ENCODE data around the gene IFI30. TPM values are rescaled to one million over a fixed set of nuclear protein-coding genes. Genes with fewer than 3 reads are reported as not detected.

Gene IFI30
- total RNA-seq, 1 experiment from 2014 or later, result 416 TPM

DNA sequence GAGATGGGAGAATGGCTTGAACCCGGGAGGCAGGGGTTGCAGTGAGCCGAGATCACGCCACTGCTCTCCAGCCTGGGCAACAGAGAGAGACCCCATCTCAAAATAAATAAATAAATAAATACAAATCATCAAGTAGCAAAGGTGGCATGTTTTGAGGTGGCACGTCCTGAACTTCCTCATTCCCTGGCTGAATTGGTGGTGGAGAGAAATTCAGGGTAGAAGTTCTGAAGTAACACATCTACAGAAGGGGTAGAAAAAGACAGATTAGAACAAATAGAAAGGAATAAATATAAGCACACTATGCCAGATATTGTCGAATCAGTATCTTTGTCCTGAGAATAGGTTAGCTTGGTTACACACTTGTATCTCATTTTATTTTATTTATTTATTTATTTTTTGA lies 6.3 kb downstream of the IFI30 start:
- no peaks in the 10 kb centered on the region for H3K9me2 ChIP-seq (replicated peaks; ENCODE audit: insufficient read depth, low read length)
- no peaks in the 10 kb centered on the region for H3K79me2 ChIP-seq (ENCODE audit: low read length)
- H3K27ac ChIP-seq (ENCODE audit: low read length), result no peak overlapping the region
- no peak overlapping the region for H2AFZ ChIP-seq (ENCODE audit: low read length)
- H4K20me1 ChIP-seq (ENCODE audit: insufficient read depth, low read depth, low read length), result no peaks in the 10 kb centered on the region
- no peak overlapping the region for H3K4me3 ChIP-seq (ENCODE audit: low read length)
- H3K9ac ChIP-seq (ENCODE audit: low read length), result no peak overlapping the region
- no peaks in the 10 kb centered on the region for H3K27me3 ChIP-seq (ENCODE audit: low read length)
- no peak for DNase-seq
- no peaks in the 10 kb centered on the region for H3K9me3 ChIP-seq (ENCODE audit: low read length)
- H3K4me1 ChIP-seq (ENCODE audit: low read length), result peaks cover 16% of the 10 kb centered on the region
- H3K4me2 ChIP-seq (ENCODE audit: low read depth, low read length, poor library complexity, severe bottlenecking), result no peak overlapping the region
- no peaks in the 10 kb centered on the region for H3K36me3 ChIP-seq (ENCODE audit: insufficient read depth, low read length)

- no peak overlapping the region for H3K4me3 ChIP-seq (ENCODE audit: low read length)
- H3K4me1 ChIP-seq (ENCODE audit: low read length), result peaks cover 27% of the 10 kb centered on the region
- H3K27me3 ChIP-seq (ENCODE audit: low read length), result no peaks in the 10 kb centered on the region
- no peaks in the 10 kb centered on the region for H4K20me1 ChIP-seq (ENCODE audit: insufficient read depth, low read depth, low read length)
- no peaks in the 10 kb centered on the region for H3K79me2 ChIP-seq (ENCODE audit: low read length)
- no peak for DNase-seq
- H3K9me3 ChIP-seq (ENCODE audit: low read length), result no peaks in the 10 kb centered on the region
- H3K4me2 ChIP-seq (ENCODE audit: low read depth, low read length, poor library complexity, severe bottlenecking), result no peak overlapping the region
- H2AFZ ChIP-seq (ENCODE audit: low read length), result no peak overlapping the region
- no peaks in the 10 kb centered on the region for H3K9me2 ChIP-seq (replicated peaks; ENCODE audit: insufficient read depth, low read length)
- H3K9ac ChIP-seq (ENCODE audit: low read length), result no peak overlapping the region
- no peaks in the 10 kb centered on the region for H3K36me3 ChIP-seq (ENCODE audit: insufficient read depth, low read length)
- no peak overlapping the region for H3K27ac ChIP-seq (ENCODE audit: low read length)
Measured at GRCh38 chr19:18183529-18183928, 9.9 kb downstream of the IFI30 start.

GRCh38 chr19:18185538-18185937 lies 11.9 kb downstream of the IFI30 start:
- H3K79me2 ChIP-seq (ENCODE audit: low read length), result no peaks in the 10 kb centered on the region
- H3K36me3 ChIP-seq (ENCODE audit: insufficient read depth, low read length), result no peaks in the 10 kb centered on the region
- H2AFZ ChIP-seq (ENCODE audit: low read length), result no peak overlapping the region
- H3K9me2 ChIP-seq (replicated peaks; ENCODE audit: insufficient read depth, low read length), result no peaks in the 10 kb centered on the region
- H3K4me3 ChIP-seq (ENCODE audit: low read length), result no peak overlapping the region
- no peaks in the 10 kb centered on the region for H3K27me3 ChIP-seq (ENCODE audit: low read length)
- H3K9me3 ChIP-seq (ENCODE audit: low read length), result no peaks in the 10 kb centered on the region
- H3K27ac ChIP-seq (ENCODE audit: low read length), result no peak overlapping the region
- H3K4me2 ChIP-seq (ENCODE audit: low read depth, low read length, poor library complexity, severe bottlenecking), result no peak overlapping the region
- peaks cover 32% of the 10 kb centered on the region for H3K4me1 ChIP-seq (ENCODE audit: low read length)
- DNase-seq, result no peak
- H3K9ac ChIP-seq (ENCODE audit: low read length), result no peak overlapping the region
- no peaks in the 10 kb centered on the region for H4K20me1 ChIP-seq (ENCODE audit: insufficient read depth, low read depth, low read length)

GRCh38 chr19:18190278-18190677 lies 16.7 kb downstream of the IFI30 start:
- peaks cover 46% of the 10 kb centered on the region for H3K4me1 ChIP-seq (ENCODE audit: low read length)
- no peaks in the 10 kb centered on the region for H3K9me2 ChIP-seq (replicated peaks; ENCODE audit: insufficient read depth, low read length)
- no peak overlapping the region for H3K9ac ChIP-seq (ENCODE audit: low read length)
- no peak overlapping the region for H2AFZ ChIP-seq (ENCODE audit: low read length)
- H3K79me2 ChIP-seq (ENCODE audit: low read length), result peaks cover 8% of the 10 kb centered on the region
- H3K4me2 ChIP-seq (ENCODE audit: low read depth, low read length, poor library complexity, severe bottlenecking), result no peak overlapping the region
- no peaks in the 10 kb centered on the region for H3K27me3 ChIP-seq (ENCODE audit: low read length)
- no peak for DNase-seq
- no peaks in the 10 kb centered on the region for H3K36me3 ChIP-seq (ENCODE audit: insufficient read depth, low read length)
- H4K20me1 ChIP-seq (ENCODE audit: insufficient read depth, low read depth, low read length), result no peaks in the 10 kb centered on the region
- H3K4me3 ChIP-seq (ENCODE audit: low read length), result no peak overlapping the region
- no peak overlapping the region for H3K27ac ChIP-seq (ENCODE audit: low read length)
- H3K9me3 ChIP-seq (ENCODE audit: low read length), result no peaks in the 10 kb centered on the region

GRCh38 chr19:18191640-18192062 lies 18.0 kb downstream of the IFI30 start:
- no peaks in the 10 kb centered on the region for H3K27me3 ChIP-seq (ENCODE audit: low read length)
- no peaks in the 10 kb centered on the region for H4K20me1 ChIP-seq (ENCODE audit: insufficient read depth, low read depth, low read length)
- no peaks in the 10 kb centered on the region for H3K9me3 ChIP-seq (ENCODE audit: low read length)
- H3K9ac ChIP-seq (ENCODE audit: low read length), result peak overlapping the region; percentile 11; the same call in 1 of the 2 replicates
- peak overlapping the region; percentile 93 for H3K27ac ChIP-seq (ENCODE audit: low read length)
- no peak overlapping the region for H2AFZ ChIP-seq (ENCODE audit: low read length)
- H3K4me2 ChIP-seq (ENCODE audit: low read depth, low read length, poor library complexity, severe bottlenecking), result peak overlapping the region; percentile 75
- no peak for DNase-seq
- H3K36me3 ChIP-seq (ENCODE audit: insufficient read depth, low read length), result no peaks in the 10 kb centered on the region
- peak overlapping the region; percentile 33 for H3K4me3 ChIP-seq (ENCODE audit: low read length)
- H3K79me2 ChIP-seq (ENCODE audit: low read length), result peaks cover 8% of the 10 kb centered on the region
- H3K4me1 ChIP-seq (ENCODE audit: low read length), result peaks cover 46% of the 10 kb centered on the region
- no peaks in the 10 kb centered on the region for H3K9me2 ChIP-seq (replicated peaks; ENCODE audit: insufficient read depth, low read length)

DNA sequence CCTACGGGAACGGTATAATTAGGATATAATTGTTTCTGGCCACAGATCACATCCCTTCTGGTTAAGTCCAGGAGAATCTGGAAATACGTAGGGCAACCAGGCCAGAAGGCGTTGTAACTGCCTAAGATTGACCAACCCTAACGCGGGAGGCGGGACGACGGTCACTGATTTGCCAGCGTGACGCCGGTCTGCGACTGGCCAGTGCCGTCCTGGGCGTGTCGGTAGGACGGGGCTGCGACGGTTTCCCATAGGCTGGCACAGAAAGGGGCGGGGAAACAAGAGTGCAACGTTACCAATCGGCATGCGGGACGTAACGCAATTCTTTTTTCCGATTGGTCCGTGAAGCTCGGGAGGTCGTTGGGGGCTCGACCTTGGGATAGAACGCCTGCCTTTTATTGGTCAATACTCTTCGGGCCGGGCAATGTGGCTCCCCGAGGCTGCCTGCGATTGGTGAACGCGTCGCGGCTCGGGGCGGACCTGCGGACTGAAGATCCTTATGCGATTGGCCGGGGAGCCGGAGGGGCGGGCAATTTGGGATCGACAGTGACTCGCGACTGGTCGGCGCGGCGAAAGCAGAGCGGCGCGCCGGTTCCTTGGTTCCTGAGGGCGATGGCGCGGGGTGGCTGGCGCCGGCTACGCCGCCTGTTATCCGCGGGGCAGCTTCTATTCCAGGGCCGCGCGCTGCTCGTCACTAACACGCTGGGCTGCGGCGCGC lies 19.2 kb downstream of the IFI30 start, which contains the start of gene MPV17L2:
Gene MPV17L2, plus strand, starts transcription at position 546 of the 715 bp plus-strand sequence. Its CDS starts 64 bp downstream, at position 610.
- peak within 1 kb of the TSS; percentile 89 for H3K4me3 ChIP-seq (ENCODE audit: low read length)
- H3K9me2 ChIP-seq (replicated peaks; ENCODE audit: insufficient read depth, low read length), result no peaks in the 10 kb centered on the region
- H2AFZ ChIP-seq (ENCODE audit: low read length), result peak within 1 kb of the TSS; percentile 20; the same call in 1 of the 2 replicates
- H3K27me3 ChIP-seq (ENCODE audit: low read length), result no peaks in the 10 kb centered on the region
- peak; percentile 100 for DNase-seq
- H3K9me3 ChIP-seq (ENCODE audit: low read length), result no peaks in the 10 kb centered on the region
- peaks cover 38% of the 10 kb centered on the region for H3K4me1 ChIP-seq (ENCODE audit: low read length)
- H3K4me2 ChIP-seq (ENCODE audit: low read depth, low read length, poor library complexity, severe bottlenecking), result peak within 1 kb of the TSS; percentile 83
- peaks cover 8% of the 10 kb centered on the region for H3K79me2 ChIP-seq (ENCODE audit: low read length)
- no peaks in the 10 kb centered on the region for H4K20me1 ChIP-seq (ENCODE audit: insufficient read depth, low read depth, low read length)
- H3K36me3 ChIP-seq (ENCODE audit: insufficient read depth, low read length), result no peaks in the 10 kb centered on the region
- peak within 1 kb of the TSS; percentile 93 for H3K27ac ChIP-seq (ENCODE audit: low read length)
- peak within 1 kb of the TSS; percentile 80 for H3K9ac ChIP-seq (ENCODE audit: low read length)

- Histone ChIP-seq H3K27ac (ENCODE audit: low read length) (peak overlapping the region; percentile 57), H2AFZ (ENCODE audit: low read length) (peak overlapping the region; percentile 20; the same call in 1 of the 2 replicates), H3K79me2 (ENCODE audit: low read length) (peaks cover 8% of the 10 kb centered on the region), H3K9me3 (ENCODE audit: low read length) (no peaks in the 10 kb centered on the region), H3K27me3 (ENCODE audit: low read length) (no peaks in the 10 kb centered on the region), H3K36me3 (ENCODE audit: insufficient read depth, low read length) (peaks cover 4% of the 10 kb centered on the region; the same call in 1 of the 2 replicates), H3K4me2 (ENCODE audit: low read depth, low read length, poor library complexity, severe bottlenecking) (peak overlapping the region; percentile 83), H4K20me1 (ENCODE audit: insufficient read depth, low read depth, low read length) (no peaks in the 10 kb centered on the region), H3K4me3 (ENCODE audit: low read length) (peak overlapping the region; percentile 89), H3K9ac (ENCODE audit: low read length) (peak overlapping the region; percentile 80), H3K9me2 (replicated peaks; ENCODE audit: insufficient read depth, low read length) (no peaks in the 10 kb centered on the region), H3K4me1 (ENCODE audit: low read length) (peaks cover 31% of the 10 kb centered on the region)
- peak; percentile 60 for DNase-seq
Measured at GRCh38 chr19:18193388-18194180, 20.0 kb downstream of the IFI30 start.

DNA sequence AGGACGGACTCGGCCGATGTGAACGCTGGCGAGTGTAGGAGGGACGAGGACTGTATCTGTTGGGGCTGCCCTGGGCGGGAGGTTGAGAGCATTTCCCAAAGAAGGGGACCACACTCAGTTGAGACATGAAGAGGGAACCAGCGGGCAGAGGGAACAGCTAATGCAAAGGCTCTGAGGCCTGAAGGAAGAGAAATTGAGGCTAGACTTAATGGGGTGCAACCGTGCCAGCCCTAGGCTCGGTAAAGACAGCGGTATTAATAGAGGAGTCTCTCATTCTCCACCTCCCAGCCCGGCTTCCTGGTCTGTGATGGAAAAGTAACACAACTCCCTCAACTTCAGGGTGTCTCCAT lies 20.5 kb downstream of the IFI30 start:
- Histone ChIP-seq H3K9me3 (ENCODE audit: low read length) (no peaks in the 10 kb centered on the region), H3K9me2 (replicated peaks; ENCODE audit: insufficient read depth, low read length) (no peaks in the 10 kb centered on the region), H3K36me3 (ENCODE audit: insufficient read depth, low read length) (peaks cover 6% of the 10 kb centered on the region; the same call in 1 of the 2 replicates), H3K27me3 (ENCODE audit: low read length) (no peaks in the 10 kb centered on the region), H3K27ac (ENCODE audit: low read length) (peak overlapping the region; percentile 57), H2AFZ (ENCODE audit: low read length) (no peak overlapping the region), H4K20me1 (ENCODE audit: insufficient read depth, low read depth, low read length) (no peaks in the 10 kb centered on the region), H3K9ac (ENCODE audit: low read length) (peak overlapping the region; percentile 80), H3K4me1 (ENCODE audit: low read length) (peaks cover 26% of the 10 kb centered on the region), H3K4me2 (ENCODE audit: low read depth, low read length, poor library complexity, severe bottlenecking) (peak overlapping the region; percentile 83), H3K4me3 (ENCODE audit: low read length) (peak overlapping the region; percentile 89), H3K79me2 (ENCODE audit: low read length) (peaks cover 8% of the 10 kb centered on the region)
- no peak for DNase-seq

All from Karpas-422 (cell line).